Skeletal muscle satellite cell (primary cell): Measurements from ENCODE around the gene ACO2.
"Not testable (repeated sequence)": the region's sequence is repeated elsewhere in the genome, so short reads cannot be mapped to it uniquely, and the experiment has no call there.

ENCODE experiments used
- H3K27me3 ChIP-seq: 2 replicates; pipeline ENCODE4 v1.7.0; 2013; ENCODE audit warnings: low read length; ENCODE audit not compliant: control insufficient read depth, insufficient read depth
- H3K36me3 ChIP-seq: 2 replicates; pipeline ENCODE4 v1.7.0; 2013; ENCODE audit warnings: mild to moderate bottlenecking, control low read depth, low read length; ENCODE audit not compliant: insufficient read depth
- H3K4me1 ChIP-seq: 2 replicates; pipeline ENCODE4 v1.7.0; 2013; ENCODE audit warnings: low read length; ENCODE audit not compliant: control insufficient read depth, insufficient read depth
- H3K4me2 ChIP-seq: 2 replicates; pipeline ENCODE4 v1.7.0; 2013; ENCODE audit warnings: mild to moderate bottlenecking, low read length
- H3K4me3 ChIP-seq: 2 replicates; pipeline ENCODE4 v1.7.0; 2013; ENCODE audit warnings: low read length
- H3K9ac ChIP-seq: 2 replicates; pipeline ENCODE4 v1.7.0; 2013; ENCODE audit warnings: mild to moderate bottlenecking, low read depth, low read length, moderate library complexity
- H3K9me3 ChIP-seq: replicated peaks from 2 replicates; pipeline ENCODE4 v1.7.0; 2013; ENCODE audit warnings: mild to moderate bottlenecking, control low read depth, low read length

ACO2 gene

GRCh38 chr22:41440511-41440910 is 28.4 kb upstream of the ACO2 start:
- not testable (repeated sequence) for H3K9me3 ChIP-seq, H3K9ac ChIP-seq, H3K4me3 ChIP-seq, H3K4me2 ChIP-seq, H3K27me3 ChIP-seq
- peaks cover 57% of the 10 kb centered on the region for H3K36me3 ChIP-seq
- peaks cover 12% of the 10 kb centered on the region for H3K4me1 ChIP-seq

GRCh38 chr22:41442240-41442792 is 26.6 kb upstream of the ACO2 start:
- no peaks in the 10 kb centered on the region for H3K27me3 ChIP-seq
- no peak overlapping the region for H3K9ac ChIP-seq
- H3K36me3 ChIP-seq = peaks cover 39% of the 10 kb centered on the region
- H3K4me3 ChIP-seq = no peak overlapping the region
- no peaks in the 10 kb centered on the region for H3K9me3 ChIP-seq
- peaks cover 12% of the 10 kb centered on the region for H3K4me1 ChIP-seq
- no peak overlapping the region for H3K4me2 ChIP-seq

- H3K9ac ChIP-seq = peak overlapping the region; percentile 91
- H3K4me2 ChIP-seq = peak overlapping the region; percentile 99
- peaks cover 11% of the 10 kb centered on the region for H3K4me1 ChIP-seq
- H3K27me3 ChIP-seq = no peaks in the 10 kb centered on the region
- H3K9me3 ChIP-seq = no peaks in the 10 kb centered on the region
- H3K36me3 ChIP-seq = peaks cover 26% of the 10 kb centered on the region
- H3K4me3 ChIP-seq = peak overlapping the region; percentile 94
Observed at GRCh38 chr22:41444360-41445128, 24.4 kb upstream of the ACO2 start.

GRCh38 chr22:41445129-41446056 is 23.5 kb upstream of the ACO2 start:
- Histone ChIP-seq H3K4me3 (peak overlapping the region; percentile 94), H3K4me1 (peaks cover 11% of the 10 kb centered on the region), H3K36me3 (peaks cover 24% of the 10 kb centered on the region)

GRCh38 chr22:41446057-41446501 is 22.8 kb upstream of the ACO2 start:
- no peaks in the 10 kb centered on the region for H3K9me3 ChIP-seq
- H3K36me3 ChIP-seq = peaks cover 20% of the 10 kb centered on the region
- peak overlapping the region; percentile 99 for H3K4me2 ChIP-seq
- peaks cover 11% of the 10 kb centered on the region for H3K4me1 ChIP-seq
- peak overlapping the region; percentile 91 for H3K9ac ChIP-seq
- no peaks in the 10 kb centered on the region for H3K27me3 ChIP-seq
- H3K4me3 ChIP-seq = peak overlapping the region; percentile 94

More at GRCh38 chr22:41445129-41446056, 23.5 kb upstream of the ACO2 start:
- Histone ChIP-seq H3K9ac (peak overlapping the region; percentile 91), H3K4me2 (peak overlapping the region; percentile 99), H3K9me3 (no peaks in the 10 kb centered on the region), H3K27me3 (no peaks in the 10 kb centered on the region)

GRCh38 chr22:41446639-41447434 is 22.1 kb upstream of the ACO2 start, which contains the start of gene TOB2:
TSS of gene TOB2 (minus strand) at chr22:41446801. CDS start at chr22:41437345, 9,456 bp downstream.
- Histone ChIP-seq H3K9me3 (no peaks in the 10 kb centered on the region), H3K4me2 (peak within 1 kb of the TSS; percentile 99), H3K36me3 (peaks cover 18% of the 10 kb centered on the region), H3K4me1 (peaks cover 11% of the 10 kb centered on the region), H3K27me3 (no peaks in the 10 kb centered on the region), H3K9ac (peak within 1 kb of the TSS; percentile 91), H3K4me3 (peak within 1 kb of the TSS; percentile 94)

- H3K4me1 ChIP-seq = peaks cover 11% of the 10 kb centered on the region
- peak overlapping the region; percentile 99 for H3K4me2 ChIP-seq
- no peaks in the 10 kb centered on the region for H3K27me3 ChIP-seq
Observed at GRCh38 chr22:41447435-41448188, 21.3 kb upstream of the ACO2 start.

GRCh38 chr22:41448189-41448808 is 20.6 kb upstream of the ACO2 start:
- Histone ChIP-seq H3K36me3 (peaks cover 5% of the 10 kb centered on the region), H3K4me2 (peak overlapping the region; percentile 99), H3K4me3 (peak overlapping the region; percentile 94), H3K27me3 (no peaks in the 10 kb centered on the region), H3K9ac (peak overlapping the region; percentile 91), H3K4me1 (peaks cover 5% of the 10 kb centered on the region), H3K9me3 (no peaks in the 10 kb centered on the region)

More at GRCh38 chr22:41447435-41448188, 21.3 kb upstream of the ACO2 start:
- Histone ChIP-seq H3K9ac (peak overlapping the region; percentile 91), H3K4me3 (peak overlapping the region; percentile 94), H3K9me3 (no peaks in the 10 kb centered on the region), H3K36me3 (peaks cover 12% of the 10 kb centered on the region)

GRCh38 chr22:41458161-41458728 is 10.7 kb upstream of the ACO2 start:
- H3K36me3 ChIP-seq = peaks cover 19% of the 10 kb centered on the region
- H3K27me3 ChIP-seq = no peaks in the 10 kb centered on the region
- no peaks in the 10 kb centered on the region for H3K4me1 ChIP-seq
- no peak overlapping the region for H3K4me3 ChIP-seq
- H3K9ac ChIP-seq = no peak overlapping the region
- H3K9me3 ChIP-seq = no peaks in the 10 kb centered on the region
- H3K4me2 ChIP-seq = no peak overlapping the region

GRCh38 chr22:41459431-41459830 is 9.5 kb upstream of the ACO2 start:
- H3K4me3 ChIP-seq = no peak overlapping the region
- H3K9ac ChIP-seq = no peak overlapping the region
- no peaks in the 10 kb centered on the region for H3K9me3 ChIP-seq
- no peaks in the 10 kb centered on the region for H3K4me1 ChIP-seq
- H3K27me3 ChIP-seq = no peaks in the 10 kb centered on the region
- H3K36me3 ChIP-seq = peaks cover 27% of the 10 kb centered on the region
- no peak overlapping the region for H3K4me2 ChIP-seq
